Astrocyte of the spinal cord (primary cell): ENCODE results near the gene MAMDC2.

ENCODE experiments used
- DNase-seq: peaks from one replicate; pipeline ENCODE4 v3.0.0; 2011; ENCODE audit warnings: low read depth, low spot score
- H3K4me3 ChIP-seq: 2 replicates; pipeline ENCODE4 v1.5.1; 2011; ENCODE audit warnings: low read depth, mild to moderate bottlenecking, low read length, moderate library complexity
- in situ Hi-C: cut with HindIII; loops from 2 replicates; pipeline ENCODE4 v1.10.0; 2017; ENCODE audit warnings: low sequenced_read_pairs
- TF ChIP-seq, protein P1 (sequence below): IDR thresholded peaks from 2 replicates; pipeline ENCODE4 v1.5.1; 2012; ENCODE audit warnings: low read depth, mild to moderate bottlenecking, low read length, inconsistent platforms

MAMDC2 gene

DNA sequence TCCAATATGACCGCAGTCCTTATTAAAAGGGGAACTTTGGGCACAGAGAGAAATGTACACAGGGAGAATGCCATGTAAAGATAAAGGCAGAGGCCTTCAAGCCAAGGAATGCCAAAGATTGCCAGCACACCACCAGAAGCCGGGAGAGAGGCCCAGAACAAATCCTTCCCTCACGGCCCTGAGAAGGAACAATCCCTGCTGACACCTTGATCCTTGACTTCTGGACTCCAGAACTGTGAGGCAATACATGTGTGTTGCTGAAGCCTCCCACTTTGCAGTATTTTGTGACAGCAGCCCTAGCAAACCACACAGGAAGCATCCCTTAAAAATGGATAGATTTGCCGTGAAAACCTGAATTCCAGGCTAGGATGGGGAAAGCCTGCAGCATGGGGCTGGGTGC, 80.0 kb downstream of the MAMDC2 start:
- in situ Hi-C loops: no loop called here
- TF ChIP-seq, protein P1, sequence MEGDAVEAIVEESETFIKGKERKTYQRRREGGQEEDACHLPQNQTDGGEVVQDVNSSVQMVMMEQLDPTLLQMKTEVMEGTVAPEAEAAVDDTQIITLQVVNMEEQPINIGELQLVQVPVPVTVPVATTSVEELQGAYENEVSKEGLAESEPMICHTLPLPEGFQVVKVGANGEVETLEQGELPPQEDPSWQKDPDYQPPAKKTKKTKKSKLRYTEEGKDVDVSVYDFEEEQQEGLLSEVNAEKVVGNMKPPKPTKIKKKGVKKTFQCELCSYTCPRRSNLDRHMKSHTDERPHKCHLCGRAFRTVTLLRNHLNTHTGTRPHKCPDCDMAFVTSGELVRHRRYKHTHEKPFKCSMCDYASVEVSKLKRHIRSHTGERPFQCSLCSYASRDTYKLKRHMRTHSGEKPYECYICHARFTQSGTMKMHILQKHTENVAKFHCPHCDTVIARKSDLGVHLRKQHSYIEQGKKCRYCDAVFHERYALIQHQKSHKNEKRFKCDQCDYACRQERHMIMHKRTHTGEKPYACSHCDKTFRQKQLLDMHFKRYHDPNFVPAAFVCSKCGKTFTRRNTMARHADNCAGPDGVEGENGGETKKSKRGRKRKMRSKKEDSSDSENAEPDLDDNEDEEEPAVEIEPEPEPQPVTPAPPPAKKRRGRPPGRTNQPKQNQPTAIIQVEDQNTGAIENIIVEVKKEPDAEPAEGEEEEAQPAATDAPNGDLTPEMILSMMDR: no peak
- no peak overlapping the region for H3K4me3 ChIP-seq
- no peak for DNase-seq

DNA sequence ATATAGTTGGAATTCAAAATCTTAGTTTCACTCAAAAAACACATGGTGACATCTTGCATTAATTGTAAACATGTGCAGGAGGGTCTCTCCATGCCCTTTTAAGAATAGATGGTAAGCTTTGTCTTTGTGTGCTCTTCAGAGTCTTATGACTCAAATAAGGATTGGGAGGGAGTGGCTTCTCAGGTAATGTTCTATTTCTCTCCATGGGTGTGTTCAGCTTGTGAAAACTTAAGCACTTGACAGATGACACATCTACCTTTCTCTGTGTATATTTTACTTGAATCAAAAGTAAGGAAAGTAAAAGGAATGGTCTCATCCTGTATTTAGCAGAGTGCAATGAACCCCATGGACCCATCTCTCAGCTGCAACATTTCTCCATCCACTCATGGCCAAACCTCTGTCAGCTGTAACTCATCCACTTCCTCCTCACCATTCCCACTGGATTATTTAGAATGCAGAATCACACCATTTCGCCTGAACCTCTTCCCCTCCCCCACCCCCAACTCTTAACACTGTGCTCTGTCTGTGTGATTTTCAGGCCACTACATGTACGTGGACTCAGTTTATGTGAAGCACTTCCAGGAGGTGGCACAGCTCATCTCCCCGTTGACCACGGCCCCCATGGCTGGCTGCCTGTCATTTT, 82.1 kb downstream of the MAMDC2 start:
- H3K4me3 ChIP-seq: no peak overlapping the region
- TF ChIP-seq, protein P1: no peak
- no peak for DNase-seq
- in situ Hi-C loops: no loop called here

DNA sequence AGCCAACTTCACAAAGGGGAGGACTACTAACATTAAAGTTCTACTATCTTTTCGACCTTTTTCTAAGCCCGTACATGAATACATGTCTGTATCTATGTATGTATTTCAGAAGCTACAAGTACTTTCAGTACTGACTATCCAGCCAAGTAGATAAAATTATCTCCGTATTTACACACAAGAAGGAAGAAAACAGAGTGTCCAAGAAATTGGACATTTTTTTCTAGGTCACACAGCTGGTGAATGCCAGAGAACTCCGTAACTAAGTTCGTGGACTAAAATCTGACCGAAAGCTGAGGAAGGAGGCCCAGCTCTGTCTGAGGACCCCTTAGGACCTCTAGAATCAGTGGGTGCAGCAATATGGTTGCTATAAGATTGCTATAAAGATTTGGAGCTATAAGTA, 83.4 kb downstream of the MAMDC2 start:
- TF ChIP-seq, protein P1: no peak
- in situ Hi-C loops: no loop called here
- no peak for DNase-seq
- H3K4me3 ChIP-seq: no peak overlapping the region

DNA sequence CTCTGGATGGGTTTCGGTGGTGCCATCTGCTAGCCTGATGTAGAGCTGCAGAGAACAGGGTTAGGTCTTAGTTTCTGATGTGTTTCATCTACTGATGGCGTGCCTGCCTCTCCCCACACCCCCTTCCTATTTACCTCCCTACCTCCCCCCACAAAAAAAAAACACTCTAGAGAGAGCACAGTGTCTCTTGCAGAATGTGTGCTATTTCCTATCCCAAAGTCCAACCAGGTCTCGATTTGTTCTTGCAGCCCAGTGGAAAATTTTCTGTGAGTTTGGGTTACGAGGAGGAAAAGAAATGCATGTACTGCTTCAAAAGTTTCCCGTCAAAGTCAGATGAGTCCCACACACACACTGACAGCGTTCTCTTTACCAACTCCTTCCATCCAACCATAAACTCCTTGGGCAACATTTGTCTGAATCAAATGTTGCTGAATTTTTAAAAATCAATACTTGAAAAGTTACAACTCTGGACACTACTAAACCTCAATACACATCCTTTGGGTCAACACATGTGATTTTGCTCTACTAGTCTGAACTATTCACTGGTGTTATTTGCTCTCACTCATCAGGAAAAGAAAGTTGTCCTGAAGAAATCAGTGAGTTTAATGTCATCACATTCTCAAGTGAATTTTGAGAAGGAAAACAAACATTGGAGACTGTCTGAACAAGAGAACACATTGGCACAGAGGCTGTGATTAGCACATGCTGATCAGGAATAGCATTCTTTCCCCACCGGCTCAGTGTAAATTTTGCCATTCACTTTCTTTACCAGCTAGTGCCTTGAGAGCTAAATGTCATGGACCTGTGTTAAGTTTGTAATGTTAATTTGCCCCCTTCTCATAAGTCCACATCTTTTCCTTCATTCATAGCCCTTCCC, 84.1 kb downstream of the MAMDC2 start:
- TF ChIP-seq, protein P1: no peak
- in situ Hi-C loops: no loop called here
- no peak for DNase-seq
- H3K4me3 ChIP-seq: no peak overlapping the region

DNA sequence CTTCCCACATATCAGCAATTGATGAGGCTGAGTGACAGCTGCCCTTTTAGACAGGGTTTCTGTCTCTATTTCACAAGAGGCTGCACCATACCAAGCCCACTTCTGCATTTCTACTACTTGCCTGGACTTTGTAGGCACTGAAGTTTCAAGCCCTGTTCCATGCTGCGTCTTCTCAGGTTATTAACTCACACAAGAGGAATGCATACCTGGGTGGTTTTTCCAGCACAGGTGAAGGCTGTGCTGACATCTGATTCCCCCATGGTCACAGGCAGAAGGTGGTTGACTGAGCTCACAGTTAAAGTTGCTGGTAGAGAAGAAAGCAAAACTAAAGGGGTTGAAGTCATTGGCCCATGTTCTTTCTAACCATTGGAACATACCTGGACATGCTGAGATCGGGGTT, 86.6 kb downstream of the MAMDC2 start:
- TF ChIP-seq, protein P1: no peak
- H3K4me3 ChIP-seq: no peak overlapping the region
- in situ Hi-C loops: no loop called here
- DNase-seq: no peak

DNA sequence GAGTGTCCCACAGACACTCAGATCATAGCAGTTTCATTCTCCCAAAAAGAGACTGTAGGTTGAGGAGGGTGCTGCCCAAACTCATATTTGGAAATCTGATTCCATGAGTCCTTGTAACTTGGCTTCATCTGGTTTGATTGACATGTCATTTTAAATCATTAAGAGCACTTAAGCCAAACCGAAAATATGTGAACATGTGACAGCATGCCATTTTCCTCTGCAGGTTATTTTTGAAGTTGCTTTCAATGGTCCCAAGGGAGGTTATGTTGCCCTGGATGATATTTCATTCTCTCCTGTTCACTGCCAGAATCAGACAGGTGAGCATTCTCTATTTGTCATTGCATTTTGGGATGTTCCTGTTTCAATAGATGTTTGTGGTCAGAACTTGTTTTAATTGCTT, 87.6 kb downstream of the MAMDC2 start:
- H3K4me3 ChIP-seq: no peak overlapping the region
- in situ Hi-C loops: no loop called here
- no peak for DNase-seq
- TF ChIP-seq, protein P1: no peak
